HEK293 (cell line): Measurements from ENCODE around the gene GATA3.

Experiments
- CTCF ChIA-PET: fragments of 350-600 bp; formaldehyde crosslinking; extraction: SDS; loops from one replicate; lab custom pipeline; 2021; ENCODE audit warnings: antibody characterized with exemption; lab: Yijun Ruan, JAX
- POLR2A ChIA-PET: fragments of 300-600 bp; formaldehyde crosslinking; extraction: SDS; loops from one replicate; lab custom pipeline; 2020; ENCODE audit warnings: antibody characterized with exemption, inconsistent platforms; lab: Yijun Ruan, JAX
- H3K27ac ChIP-seq: fragments of 200-500 bp; sonication (Bioruptor generic); 2 replicates; pipeline ENCODE4 v1.5.1; 2014; ENCODE audit warnings: low read depth, low read length, control low read depth, inconsistent platforms; ENCODE audit errors: extremely low read depth
- H3K36me3 ChIP-seq, 2 experiments: fragments of 200-500 bp in 1 of 2; sonication (Bioruptor generic) in 1 of 2; 1 replicate in 1 of 2; 2 replicates in 1 of 2; pipeline ENCODE4 v1.5.1; 2014 to 2017; ENCODE audit warnings: inconsistent platforms in 2 of 2, low read length in 2 of 2; ENCODE audit not compliant: control insufficient read depth in 2 of 2, insufficient read depth in 1 of 2
- H3K4me1 ChIP-seq: fragments of 200-500 bp; sonication (Bioruptor generic); 2 replicates; pipeline ENCODE4 v1.5.1; 2014; ENCODE audit warnings: mild to moderate bottlenecking, low read length, inconsistent platforms; ENCODE audit not compliant: control insufficient read depth, insufficient read depth
- H3K4me3 ChIP-seq: 2 replicates; pipeline ENCODE4 v1.5.1; 2011; ENCODE audit warnings: low read depth, mild to moderate bottlenecking, control low read depth, low read length, moderate library complexity
- H3K9me3 ChIP-seq: fragments of 200-500 bp; sonication (Bioruptor generic); 2 replicates; pipeline ENCODE4 v1.5.1; 2014; ENCODE audit warnings: low read depth, low read length, inconsistent platforms; ENCODE audit not compliant: control insufficient read depth, insufficient read depth
- BCL11A ChIP-seq: fragments of 450-650 bp; formaldehyde crosslinking; IDR thresholded peaks from 2 replicates; pipeline ENCODE4 v1.5.1; 2016; ENCODE audit warnings: low read depth, missing biosample characterization, missing genetic modification characterization
- GFI1B ChIP-seq: fragments of 450-650 bp; formaldehyde crosslinking; IDR thresholded peaks from 2 replicates; pipeline ENCODE4 v1.5.1; 2016; ENCODE audit warnings: missing biosample characterization, missing genetic modification characterization
- GLI2 ChIP-seq: fragments of 450-650 bp; formaldehyde crosslinking; IDR thresholded peaks from 2 replicates; pipeline ENCODE4; 2017; ENCODE audit warnings: missing biosample characterization, missing genetic modification characterization, low read depth, borderline replicate concordance
- GLIS1 ChIP-seq: fragments of 450-650 bp; formaldehyde crosslinking; IDR thresholded peaks from 2 replicates; pipeline ENCODE4 v1.5.1; 2016; ENCODE audit warnings: missing biosample characterization, missing genetic modification characterization
- IKZF3 ChIP-seq: fragments of 450-650 bp; IDR thresholded peaks from 2 replicates; pipeline ENCODE4 v1.5.0; 2018; ENCODE audit warnings: missing biosample characterization, mild to moderate bottlenecking, missing genetic modification characterization, moderate library complexity
- INSM2 ChIP-seq: fragments of 450-650 bp; formaldehyde crosslinking; IDR thresholded peaks from 2 replicates; pipeline ENCODE4 v1.5.1; 2016; ENCODE audit warnings: missing biosample characterization, missing genetic modification characterization
- KLF9 ChIP-seq: fragments of 450-650 bp; formaldehyde crosslinking; IDR thresholded peaks from 2 replicates; pipeline ENCODE4 v1.5.1; 2016; ENCODE audit warnings: missing biosample characterization, missing genetic modification characterization, low read depth
- MEIS1 ChIP-seq: sonication (generic); formaldehyde crosslinking; IDR thresholded peaks from 2 replicates; pipeline ENCODE4 v1.8.1; 2022; ENCODE audit warnings: missing genetic modification reagents, mild to moderate bottlenecking, borderline replicate concordance
- MZF1 ChIP-seq: fragments of 450-650 bp; formaldehyde crosslinking; IDR thresholded peaks from 2 replicates; pipeline ENCODE4 v1.5.1; 2017; ENCODE audit warnings: missing biosample characterization, missing genetic modification characterization, borderline replicate concordance
- PRDM2 ChIP-seq: fragments of 450-650 bp; formaldehyde crosslinking; IDR thresholded peaks from 2 replicates; pipeline ENCODE4 v1.5.1; 2016; ENCODE audit warnings: missing biosample characterization, missing genetic modification characterization, borderline replicate concordance
- SP2 ChIP-seq: fragments of 450-650 bp; formaldehyde crosslinking; IDR thresholded peaks from 2 replicates; pipeline ENCODE4 v1.5.1; 2016; ENCODE audit warnings: missing biosample characterization, missing genetic modification characterization
- ZBTB20 ChIP-seq: fragments of 450-650 bp; formaldehyde crosslinking; IDR thresholded peaks from 2 replicates; pipeline ENCODE4 v1.5.1; 2016; ENCODE audit warnings: missing biosample characterization, missing genetic modification characterization
- ZNF114 ChIP-seq: fragments of 450-650 bp; formaldehyde crosslinking; IDR thresholded peaks from 2 replicates; pipeline ENCODE4 v1.5.0; 2017; ENCODE audit warnings: missing biosample characterization, missing genetic modification characterization
- ZNF211 ChIP-seq: fragments of 450-650 bp; formaldehyde crosslinking; IDR thresholded peaks from 2 replicates; pipeline ENCODE4 v1.5.1; 2016; ENCODE audit warnings: low read depth, missing biosample characterization, missing genetic modification characterization
- ZNF24 ChIP-seq: fragments of 450-650 bp; formaldehyde crosslinking; IDR thresholded peaks from 2 replicates; pipeline ENCODE4 v1.5.1; 2016; ENCODE audit warnings: missing biosample characterization, missing genetic modification characterization
- ZNF311 ChIP-seq: fragments of 450-650 bp; formaldehyde crosslinking; IDR thresholded peaks from 2 replicates; pipeline ENCODE4 v1.5.1; 2017; ENCODE audit warnings: missing biosample characterization, missing genetic modification characterization, borderline replicate concordance
- ZNF335 ChIP-seq: fragments of 450-650 bp; formaldehyde crosslinking; conservative IDR thresholded peaks from 2 replicates; pipeline ENCODE4 v1.5.1; 2016; ENCODE audit warnings: missing biosample characterization, missing genetic modification characterization
- ZNF501 ChIP-seq: fragments of 450-650 bp; formaldehyde crosslinking; IDR thresholded peaks from 2 replicates; pipeline ENCODE4 v1.5.1; 2016; ENCODE audit warnings: missing biosample characterization, missing genetic modification characterization
- ZNF560 ChIP-seq: fragments of 450-650 bp; formaldehyde crosslinking; IDR thresholded peaks from 2 replicates; pipeline ENCODE4 v1.5.1; 2017; ENCODE audit warnings: missing biosample characterization, missing genetic modification characterization, borderline replicate concordance
- ZNF561 ChIP-seq: fragments of 450-650 bp; IDR thresholded peaks from 2 replicates; pipeline ENCODE4 v1.5.1; 2018; ENCODE audit warnings: missing biosample characterization, missing genetic modification characterization, borderline replicate concordance
- ZNF692 ChIP-seq: fragments of 450-650 bp; formaldehyde crosslinking; IDR thresholded peaks from 2 replicates; pipeline ENCODE4 v1.5.1; 2016; ENCODE audit warnings: missing biosample characterization, missing genetic modification characterization
- ZNF747 ChIP-seq: fragments of 450-650 bp; formaldehyde crosslinking; IDR thresholded peaks from 2 replicates; pipeline ENCODE4 v1.5.1; 2016; ENCODE audit warnings: missing biosample characterization, missing genetic modification characterization
- ZNF776 ChIP-seq: fragments of 450-650 bp; formaldehyde crosslinking; IDR thresholded peaks from 2 replicates; pipeline ENCODE4 v1.5.0; 2017; ENCODE audit warnings: missing biosample characterization, missing genetic modification characterization, borderline replicate concordance
- ZSCAN18 ChIP-seq: fragments of 450-650 bp; formaldehyde crosslinking; IDR thresholded peaks from 2 replicates; pipeline ENCODE4 v1.5.1; 2016; ENCODE audit warnings: missing biosample characterization, missing genetic modification characterization
- TF ChIP-seq, protein P1 (sequence below): fragments of 450-650 bp; formaldehyde crosslinking; IDR thresholded peaks from 2 replicates; pipeline ENCODE4 v1.5.1; 2017; ENCODE audit warnings: missing biosample characterization, missing genetic modification characterization
- TF ChIP-seq, protein P2 (sequence below): fragments of 450-650 bp; formaldehyde crosslinking; IDR thresholded peaks from 2 replicates; pipeline ENCODE4 v1.5.1; 2016; ENCODE audit warnings: missing biosample characterization, missing genetic modification characterization

Gene GATA3

DNA sequence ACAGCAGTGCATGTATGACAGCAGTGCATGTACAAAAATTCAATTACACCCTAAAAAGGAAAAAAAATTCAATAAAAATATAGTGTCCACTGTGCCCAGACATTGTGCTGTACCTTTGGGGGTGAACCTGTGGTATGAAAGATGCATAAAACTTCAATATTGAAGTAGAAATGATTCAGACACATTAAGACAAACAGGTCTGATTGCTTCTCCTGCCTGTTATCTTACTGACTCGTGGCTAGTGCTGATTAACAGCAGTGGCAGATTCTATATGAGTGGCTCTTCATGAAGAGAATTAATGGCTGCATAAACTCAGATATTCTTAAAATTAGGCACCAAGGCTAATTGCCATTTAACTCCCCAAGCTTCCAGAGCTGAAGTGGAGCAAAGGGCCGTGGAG lies 37.9 kb downstream of the GATA3 start (continued):
- no peak for TF ChIP-seq GFI1B (tag by site-specific recombination)
- no peak for TF ChIP-seq ZBTB20 (tag by site-specific recombination)
- TF ChIP-seq ZNF311 (tag by site-specific recombination) = no peak
- no peak for TF ChIP-seq ZNF560 (tag by site-specific recombination)
- no peak for TF ChIP-seq ZNF747
- TF ChIP-seq ZNF114 (tag by site-specific recombination) = no peak
- no peak for TF ChIP-seq PRDM2 (tag by site-specific recombination)
- no peak for TF ChIP-seq ZNF561 (tag by site-specific recombination)
- no peak for TF ChIP-seq MZF1

DNA sequence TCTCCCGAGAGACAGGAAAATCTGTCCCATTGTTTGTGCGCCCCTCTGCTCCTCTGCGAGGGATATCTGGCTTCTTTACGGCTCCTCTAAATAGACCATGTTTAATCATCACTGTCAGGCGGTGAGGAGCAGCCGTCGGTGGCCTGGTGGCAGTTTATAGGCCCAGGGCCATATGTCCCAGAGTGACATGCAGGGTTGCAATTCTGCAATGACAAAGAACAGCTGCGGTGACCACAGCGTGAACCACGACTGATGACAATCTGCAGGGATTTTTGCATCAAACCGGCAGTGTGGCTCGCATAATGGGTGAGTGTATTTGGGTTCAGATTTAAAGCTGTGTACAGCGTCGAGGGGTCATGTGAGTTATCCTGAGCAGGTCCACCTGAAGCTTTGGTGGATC lies 41.5 kb downstream of the GATA3 start:
- H3K9me3 ChIP-seq = no peaks in the 10 kb centered on the region
- POLR2A ChIA-PET = no interaction called here
- CTCF ChIA-PET = no interaction called here
- H3K36me3 ChIP-seq = no peaks in the 10 kb centered on the region
- no peaks in the 10 kb centered on the region for H3K4me1 ChIP-seq
- no peak overlapping the region for H3K27ac ChIP-seq
- H3K4me3 ChIP-seq = no peak overlapping the region
- TF ChIP-seq IKZF3 = no peak
- no peak for TF ChIP-seq BCL11A
- TF ChIP-seq ZSCAN18 = no peak
- no peak for TF ChIP-seq MEIS1 (CRISPR knock-in tag)
- TF ChIP-seq ZNF776 (tag by site-specific recombination) = no peak
- TF ChIP-seq KLF9 (tag by site-specific recombination) = no peak
- TF ChIP-seq, protein P1, sequence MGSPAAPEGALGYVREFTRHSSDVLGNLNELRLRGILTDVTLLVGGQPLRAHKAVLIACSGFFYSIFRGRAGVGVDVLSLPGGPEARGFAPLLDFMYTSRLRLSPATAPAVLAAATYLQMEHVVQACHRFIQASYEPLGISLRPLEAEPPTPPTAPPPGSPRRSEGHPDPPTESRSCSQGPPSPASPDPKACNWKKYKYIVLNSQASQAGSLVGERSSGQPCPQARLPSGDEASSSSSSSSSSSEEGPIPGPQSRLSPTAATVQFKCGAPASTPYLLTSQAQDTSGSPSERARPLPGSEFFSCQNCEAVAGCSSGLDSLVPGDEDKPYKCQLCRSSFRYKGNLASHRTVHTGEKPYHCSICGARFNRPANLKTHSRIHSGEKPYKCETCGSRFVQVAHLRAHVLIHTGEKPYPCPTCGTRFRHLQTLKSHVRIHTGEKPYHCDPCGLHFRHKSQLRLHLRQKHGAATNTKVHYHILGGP (tag by site-specific recombination) = no peak
- no peak for TF ChIP-seq SP2 (tag by site-specific recombination)
- no peak for TF ChIP-seq INSM2 (tag by site-specific recombination)
- TF ChIP-seq, protein P2, sequence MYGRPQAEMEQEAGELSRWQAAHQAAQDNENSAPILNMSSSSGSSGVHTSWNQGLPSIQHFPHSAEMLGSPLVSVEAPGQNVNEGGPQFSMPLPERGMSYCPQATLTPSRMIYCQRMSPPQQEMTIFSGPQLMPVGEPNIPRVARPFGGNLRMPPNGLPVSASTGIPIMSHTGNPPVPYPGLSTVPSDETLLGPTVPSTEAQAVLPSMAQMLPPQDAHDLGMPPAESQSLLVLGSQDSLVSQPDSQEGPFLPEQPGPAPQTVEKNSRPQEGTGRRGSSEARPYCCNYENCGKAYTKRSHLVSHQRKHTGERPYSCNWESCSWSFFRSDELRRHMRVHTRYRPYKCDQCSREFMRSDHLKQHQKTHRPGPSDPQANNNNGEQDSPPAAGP = no peak
- no peak for TF ChIP-seq ZNF692
- no peak for TF ChIP-seq ZNF501 (tag by site-specific recombination)
- TF ChIP-seq MZF1 = no peak
- TF ChIP-seq GLIS1 (tag by site-specific recombination) = no peak
- TF ChIP-seq ZNF211 = no peak
- TF ChIP-seq GLI2 (tag by site-specific recombination) = no peak
- no peak for TF ChIP-seq ZNF335 (tag by site-specific recombination)
- TF ChIP-seq ZNF24 (tag by site-specific recombination) = no peak
